DOHH2 (cell line): ENCODE results near the gene PRPH.

Experiments
- H3F3A ChIP-seq: fragments of 200-600 bp; sonication (generic), shearing (Covaris generic); 2 replicates; pipeline ENCODE4 v1.6.0; 2016; ENCODE audit warnings: antibody characterized with exemption, mild to moderate bottlenecking; ENCODE audit not compliant: control insufficient read depth, insufficient read depth
- H3K27ac ChIP-seq: fragments of 200-600 bp; sonication (generic); 2 replicates; pipeline ENCODE4 v1.5.1; 2014; ENCODE audit warnings: low read depth, mild to moderate bottlenecking, low read length, moderate library complexity
- H3K27me3 ChIP-seq: fragments of 200-600 bp; sonication (generic); 2 replicates; pipeline ENCODE4 v1.6.1; 2014; ENCODE audit warnings: mild to moderate bottlenecking, low read length, mixed read lengths; ENCODE audit not compliant: control insufficient read depth
- H3K36me3 ChIP-seq: fragments of 200-600 bp; sonication (generic); 2 replicates; pipeline ENCODE4 v1.6.1; 2014; ENCODE audit warnings: mild to moderate bottlenecking, low read length, moderate library complexity, mixed read lengths; ENCODE audit not compliant: control insufficient read depth
- H3K4me1 ChIP-seq: fragments of 200-600 bp; sonication (generic); 2 replicates; pipeline ENCODE4 v1.6.1; 2014; ENCODE audit warnings: mild to moderate bottlenecking, low read length, mixed read lengths; ENCODE audit not compliant: control insufficient read depth
- H3K4me2 ChIP-seq: fragments of 200-600 bp; sonication (generic); 2 replicates; pipeline ENCODE4 v1.6.0; 2014; ENCODE audit warnings: mild to moderate bottlenecking, low read length, moderate library complexity
- H3K4me3 ChIP-seq: fragments of 200-600 bp; sonication (generic); 2 replicates; pipeline ENCODE4 v1.5.1; 2014; ENCODE audit warnings: mild to moderate bottlenecking, low read length, mixed read lengths
- H3K79me2 ChIP-seq: fragments of 200-600 bp; sonication (generic); 2 replicates; pipeline ENCODE4 v1.6.1; 2014; ENCODE audit warnings: mild to moderate bottlenecking, low read length, mixed read lengths; ENCODE audit not compliant: control insufficient read depth
- H3K9me2 ChIP-seq: fragments of 200-600 bp; sonication (generic); replicated peaks from 2 replicates; pipeline ENCODE4 v1.6.1; 2014; ENCODE audit warnings: mild to moderate bottlenecking, low read length, mixed read lengths; ENCODE audit not compliant: control insufficient read depth
- H3K9me3 ChIP-seq: fragments of 200-600 bp; sonication (generic); 2 replicates; pipeline ENCODE4 v1.6.1; 2014; ENCODE audit warnings: antibody characterized with exemption, low read length, mixed read lengths; ENCODE audit not compliant: control insufficient read depth, insufficient read depth
- H4K20me1 ChIP-seq: fragments of 200-600 bp; sonication (generic); 2 replicates; pipeline ENCODE4 v1.6.0; 2014; ENCODE audit warnings: low read depth, mild to moderate bottlenecking, antibody characterized with exemption, low read length, moderate library complexity; ENCODE audit not compliant: control insufficient read depth, insufficient read depth
- CTCF ChIP-seq: fragments of 200-600 bp; sonication (generic); IDR thresholded peaks from one replicate; pipeline ENCODE4 v1.5.1; 2014; ENCODE audit warnings: antibody characterized with exemption, mild to moderate bottlenecking, low read depth, low read length; ENCODE audit not compliant: poor library complexity, severe bottlenecking
- EZH2phosphoT487 ChIP-seq: fragments of 200-600 bp; sonication (generic); IDR thresholded peaks from 2 replicates; pipeline ENCODE4 v1.6.1; 2017; ENCODE audit warnings: borderline replicate concordance, mild to moderate bottlenecking, antibody characterized with exemption, low read length, moderate library complexity, mixed read lengths

The PRPH gene

DNA sequence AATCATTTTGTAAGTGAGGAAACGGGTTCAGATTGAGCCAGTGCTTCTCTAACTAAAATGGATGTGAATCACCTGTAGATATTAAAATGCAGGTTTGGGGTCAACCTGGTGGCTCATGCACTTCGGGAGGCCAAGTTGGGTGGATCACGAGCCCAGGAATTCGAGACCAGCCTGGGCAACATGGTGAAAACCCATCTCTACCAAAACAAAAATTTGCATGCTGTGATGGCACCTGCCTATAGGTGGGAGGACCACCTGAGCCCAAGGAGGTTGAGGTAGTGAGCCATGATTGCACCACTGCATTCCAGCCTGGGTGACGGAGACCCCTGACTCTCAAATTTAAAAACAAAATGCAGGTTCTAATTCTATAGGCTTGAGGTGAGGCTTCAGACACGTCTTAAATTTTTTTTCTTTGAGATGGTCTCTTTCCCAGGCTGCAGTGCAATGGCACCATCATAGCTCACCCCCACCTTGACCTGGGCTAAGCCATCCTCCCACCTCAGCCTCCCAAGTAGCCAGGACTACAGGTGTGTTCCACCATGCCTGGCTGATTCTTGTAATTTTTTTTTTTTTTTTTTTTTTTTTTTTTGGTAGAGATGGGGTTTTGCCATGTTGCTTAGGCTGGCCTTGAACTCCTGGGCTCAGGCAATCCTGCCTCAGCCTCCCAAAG, 21.1 kb upstream of the PRPH start:
- Histone ChIP-seq H3K9me2 (no peaks in the 10 kb centered on the region), H3K4me3 (no peak overlapping the region), H3F3A (peaks cover 52% of the 10 kb centered on the region), H3K27ac (no peak overlapping the region), H3K36me3 (peaks cover 48% of the 10 kb centered on the region), H3K4me1 (no peaks in the 10 kb centered on the region), H3K79me2 (peaks cover 10% of the 10 kb centered on the region), H3K27me3 (no peaks in the 10 kb centered on the region), H3K9me3 (no peaks in the 10 kb centered on the region), H4K20me1 (0 out of 2 replicates have a peak, but pooled peaks cover 7% of the 10 kb centered on the region), H3K4me2 (no peak overlapping the region)
- TF ChIP-seq EZH2phosphoT487 (no peak), CTCF (no peak)

GRCh38 chr12:49274396-49275069, 20.4 kb upstream of the PRPH start:
- H3K9me3 ChIP-seq, result no peaks in the 10 kb centered on the region
- H3F3A ChIP-seq, result peaks cover 52% of the 10 kb centered on the region
- no peaks in the 10 kb centered on the region for H3K9me2 ChIP-seq
- H4K20me1 ChIP-seq, result 0 out of 2 replicates have a peak, but pooled peaks cover 6% of the 10 kb centered on the region
- no peak overlapping the region for H3K27ac ChIP-seq
- no peak overlapping the region for H3K4me2 ChIP-seq
- H3K27me3 ChIP-seq, result no peaks in the 10 kb centered on the region
- H3K4me3 ChIP-seq, result no peak overlapping the region
- no peak for TF ChIP-seq EZH2phosphoT487
- no peak for TF ChIP-seq CTCF
- H3K36me3 ChIP-seq, result peaks cover 41% of the 10 kb centered on the region
- peaks cover 7% of the 10 kb centered on the region; the same call in 1 of the 2 replicates for H3K79me2 ChIP-seq
- H3K4me1 ChIP-seq, result no peaks in the 10 kb centered on the region

GRCh38 chr12:49276304-49277290, 18.4 kb upstream of the PRPH start:
- H3F3A ChIP-seq, result peaks cover 37% of the 10 kb centered on the region
- H3K9me2 ChIP-seq, result no peaks in the 10 kb centered on the region
- H3K27me3 ChIP-seq, result no peaks in the 10 kb centered on the region
- 0 out of 2 replicates have a peak, but pooled peaks cover 6% of the 10 kb centered on the region for H4K20me1 ChIP-seq
- peaks cover 21% of the 10 kb centered on the region for H3K36me3 ChIP-seq
- no peaks in the 10 kb centered on the region for H3K9me3 ChIP-seq
- no peak for TF ChIP-seq CTCF
- no peak for TF ChIP-seq EZH2phosphoT487
- H3K79me2 ChIP-seq, result no peaks in the 10 kb centered on the region
- H3K4me2 ChIP-seq, result no peak overlapping the region
- no peak overlapping the region for H3K4me3 ChIP-seq
- H3K4me1 ChIP-seq, result no peaks in the 10 kb centered on the region
- no peak overlapping the region for H3K27ac ChIP-seq
